GM04503 (cell line): ENCODE measurements around the gene ATOH8.

Experiments used
- DNase-seq: peaks from one replicate; pipeline ENCODE4 v3.0.0-alpha.2; 2012; ENCODE audit warnings: low read depth

ATOH8 gene

DNA sequence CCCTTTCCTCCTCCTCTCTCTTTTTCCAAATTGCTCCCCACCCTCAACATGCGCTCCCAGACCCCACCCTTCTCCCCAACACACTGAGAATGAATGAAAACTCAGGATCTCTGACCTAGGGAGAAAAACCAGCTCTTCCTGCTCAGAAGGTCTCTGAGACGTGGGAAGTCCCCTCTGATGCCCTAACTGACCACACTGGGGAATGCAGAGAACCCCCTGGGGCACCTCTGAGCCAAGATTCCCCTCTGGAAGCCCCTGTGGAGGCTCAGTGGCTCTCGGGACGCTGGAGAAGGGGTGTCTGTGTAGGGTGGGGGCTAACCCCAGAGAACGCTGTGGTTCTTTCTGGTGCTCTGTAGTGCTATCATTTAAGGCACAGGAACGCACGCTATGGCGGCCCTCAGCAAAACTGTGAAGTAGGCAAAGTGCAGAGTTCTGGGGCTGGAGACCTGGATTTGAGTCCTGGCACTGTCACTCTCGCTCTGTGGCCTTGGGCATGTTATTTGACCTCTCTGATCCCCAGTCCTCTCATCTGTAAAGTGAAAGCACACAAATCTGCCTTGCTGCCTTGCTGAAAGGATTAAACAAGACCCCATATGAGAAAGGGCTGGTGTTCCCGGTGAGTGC lies 17.1 kb downstream of the ATOH8 start:
- no peak for DNase-seq

- no peak for DNase-seq
These were observed 17.7 kb downstream of the ATOH8 start for GRCh38 chr2:85771486-85771885.

GRCh38 chr2:85772019-85772745 lies 18.4 kb downstream of the ATOH8 start:
- DNase-seq: peak; percentile 99

DNA sequence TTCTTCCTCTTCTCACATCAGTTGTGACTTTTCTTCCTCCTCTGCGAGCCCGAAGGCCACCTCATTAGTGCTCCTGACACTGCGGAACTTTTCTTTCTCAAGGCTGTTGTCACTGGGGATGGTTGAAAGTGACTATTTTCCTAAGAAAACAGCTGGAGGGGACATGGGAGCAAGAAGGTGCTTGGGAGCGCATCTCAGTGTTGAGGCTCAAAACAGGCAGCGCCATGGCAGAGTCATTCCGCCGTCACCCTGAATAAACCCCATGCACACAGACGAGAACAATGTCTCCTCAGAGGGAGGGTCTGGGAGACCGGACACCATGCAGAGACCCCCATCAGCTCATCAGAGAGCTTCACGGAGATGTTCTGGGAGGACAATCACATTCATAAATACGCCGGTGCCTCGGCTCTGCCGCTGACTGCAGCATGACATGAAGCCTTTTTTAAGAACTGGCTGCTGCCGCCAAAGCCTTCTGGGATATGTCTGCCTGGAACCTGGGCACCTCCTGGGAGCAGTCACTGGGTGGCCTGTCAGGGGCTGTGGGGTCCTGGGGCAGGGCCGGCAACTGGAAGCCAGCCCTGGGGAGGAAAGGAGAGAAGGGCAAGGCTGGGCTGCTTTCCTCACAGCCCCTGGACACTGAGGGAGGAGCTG lies 19.2 kb downstream of the ATOH8 start:
- DNase-seq: no peak

DNA sequence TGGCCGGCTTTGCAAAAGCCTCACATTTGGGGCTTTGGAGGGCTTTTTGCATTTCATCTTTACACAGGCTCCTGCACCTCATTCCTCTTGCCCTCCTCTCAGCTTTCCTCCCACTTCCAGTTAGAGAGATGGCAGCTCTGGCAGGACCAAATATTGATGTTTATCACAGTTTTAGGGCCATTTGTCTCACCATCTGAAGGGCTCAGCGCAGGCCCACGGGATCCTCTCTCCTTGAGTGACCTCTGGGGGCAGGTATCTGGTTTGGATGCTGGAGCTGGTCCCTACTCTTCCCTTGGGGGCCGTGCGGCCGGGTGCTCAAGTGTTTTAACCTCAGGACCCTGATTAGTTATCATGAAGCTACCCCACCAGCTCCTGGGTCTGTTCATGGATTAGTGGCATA lies 19.9 kb downstream of the ATOH8 start:
- DNase-seq: no peak

GRCh38 chr2:85774126-85774978 lies 20.6 kb downstream of the ATOH8 start:
- no peak for DNase-seq

DNA sequence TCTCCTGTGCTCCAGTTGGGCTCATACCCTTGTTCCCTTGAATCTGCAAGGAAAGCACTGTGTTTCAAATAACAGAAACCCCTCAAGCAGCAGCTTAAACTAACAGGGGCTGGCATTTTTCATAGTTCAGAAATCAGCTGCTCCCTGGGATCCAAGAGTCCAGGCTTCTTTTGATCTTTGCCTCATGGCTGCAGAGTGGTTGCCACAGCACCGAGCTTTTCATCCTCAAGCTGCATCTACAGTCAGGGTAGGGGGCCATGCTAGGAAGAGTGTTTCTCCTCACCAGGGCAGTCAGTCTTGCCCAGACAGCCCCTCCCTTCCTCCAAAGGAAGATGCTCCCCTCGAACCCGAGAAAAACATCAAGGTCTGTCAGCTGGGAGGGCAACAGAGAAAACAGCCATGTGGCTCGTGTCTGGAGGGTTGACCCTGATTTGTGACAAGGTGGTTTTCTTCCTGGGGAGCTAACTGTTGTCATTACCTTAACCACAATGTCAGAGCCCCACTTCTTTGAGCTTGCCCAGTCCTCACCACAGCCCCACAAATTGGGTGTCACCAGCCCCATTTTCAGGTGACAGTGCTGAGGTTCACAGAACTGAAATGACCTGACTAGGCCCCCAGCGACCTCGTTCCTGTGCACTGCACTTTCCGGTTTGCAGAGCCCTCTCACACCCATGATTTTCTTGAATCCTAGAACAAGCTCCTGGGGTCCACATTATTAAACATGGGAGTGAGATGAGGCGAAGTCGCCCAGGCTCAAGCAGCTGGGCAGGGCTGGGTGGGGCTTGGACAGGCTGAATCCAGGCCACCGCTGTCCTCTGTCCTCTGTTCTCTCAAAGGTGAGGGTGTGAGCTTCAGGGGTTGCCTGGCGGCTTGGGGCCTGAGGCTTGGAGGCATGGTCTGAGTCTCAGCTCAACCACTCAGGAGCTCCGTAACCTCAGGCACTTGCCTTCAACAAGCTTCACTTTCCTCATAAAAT lies 21.9 kb downstream of the ATOH8 start:
- DNase-seq: no peak

DNA sequence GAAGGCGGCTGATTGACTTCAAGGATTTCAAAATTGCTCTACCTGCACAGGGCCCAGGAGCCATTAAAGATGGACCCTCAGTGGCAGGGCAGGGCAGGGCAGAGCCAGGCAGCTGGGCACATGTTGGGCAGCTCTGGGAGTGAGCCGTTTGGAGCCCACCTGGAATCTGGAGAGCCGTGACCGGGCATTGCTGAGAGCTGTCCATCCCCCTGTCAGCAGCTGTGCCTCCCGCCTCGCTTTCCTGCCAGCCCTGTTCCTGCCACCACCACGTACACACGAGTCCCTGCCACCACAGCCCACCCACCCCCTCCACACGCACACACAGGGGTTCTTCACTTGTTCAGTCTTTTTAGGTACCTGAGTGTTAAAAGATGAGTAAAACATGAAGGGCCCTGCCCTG lies 22.9 kb downstream of the ATOH8 start:
- DNase-seq: no peak

DNA sequence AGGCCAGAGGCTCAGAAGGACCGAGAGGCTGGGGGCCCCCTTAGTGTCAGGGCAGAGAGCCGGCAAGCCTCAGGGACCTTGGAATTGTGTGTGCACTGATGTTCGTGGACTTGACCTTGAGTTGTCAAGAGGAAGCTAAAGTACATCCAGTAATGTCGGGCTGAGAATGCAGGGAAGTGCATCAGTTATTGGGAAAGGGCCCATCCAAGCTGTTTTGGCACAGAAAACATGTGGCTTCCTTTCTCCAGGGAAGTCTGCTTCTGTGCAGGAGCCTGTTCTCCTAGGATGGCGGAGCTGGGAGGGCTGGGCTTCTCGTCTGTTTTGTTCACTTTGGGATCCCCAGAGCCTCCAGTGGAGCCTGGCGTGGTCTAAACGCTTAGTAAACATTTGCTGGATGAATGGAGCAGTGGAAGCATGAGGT lies 23.7 kb downstream of the ATOH8 start:
- no peak for DNase-seq

DNA sequence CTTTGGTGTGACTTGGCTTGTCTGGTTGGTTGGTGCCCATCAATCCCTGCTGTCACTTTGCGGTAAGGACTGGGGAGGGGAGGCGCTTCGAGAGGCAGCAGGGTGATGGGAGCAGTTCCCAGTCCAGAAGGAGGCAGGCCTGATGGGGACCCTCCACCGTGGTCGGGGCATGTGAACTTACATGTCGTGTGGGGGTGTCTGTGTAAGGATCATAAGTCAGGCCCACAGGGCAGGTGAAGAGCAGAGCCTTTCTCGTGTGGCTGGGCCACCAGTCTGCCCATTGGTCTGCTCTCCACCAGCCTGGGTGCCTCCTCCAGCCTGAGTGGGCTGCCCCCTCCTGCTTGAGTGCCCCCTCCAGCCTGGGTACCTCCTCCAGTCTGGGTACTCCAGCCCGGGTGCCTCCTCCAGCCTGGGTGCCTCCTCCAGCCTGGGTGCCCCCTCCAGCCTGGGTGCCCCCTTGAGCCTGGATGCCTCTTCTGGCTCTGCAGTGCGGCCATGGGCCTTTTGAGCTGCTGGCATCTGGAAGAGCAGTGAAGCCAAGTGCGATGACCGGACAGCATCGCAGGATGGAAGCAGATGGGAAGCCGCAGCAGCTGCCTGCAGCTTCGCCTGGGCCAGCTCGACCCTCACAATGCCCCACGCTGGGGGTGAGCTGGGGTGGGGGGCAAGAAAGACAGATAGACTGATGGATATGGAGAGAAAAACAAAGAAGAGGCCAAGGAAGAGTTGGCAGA lies 25.0 kb downstream of the ATOH8 start:
- no peak for DNase-seq

DNA sequence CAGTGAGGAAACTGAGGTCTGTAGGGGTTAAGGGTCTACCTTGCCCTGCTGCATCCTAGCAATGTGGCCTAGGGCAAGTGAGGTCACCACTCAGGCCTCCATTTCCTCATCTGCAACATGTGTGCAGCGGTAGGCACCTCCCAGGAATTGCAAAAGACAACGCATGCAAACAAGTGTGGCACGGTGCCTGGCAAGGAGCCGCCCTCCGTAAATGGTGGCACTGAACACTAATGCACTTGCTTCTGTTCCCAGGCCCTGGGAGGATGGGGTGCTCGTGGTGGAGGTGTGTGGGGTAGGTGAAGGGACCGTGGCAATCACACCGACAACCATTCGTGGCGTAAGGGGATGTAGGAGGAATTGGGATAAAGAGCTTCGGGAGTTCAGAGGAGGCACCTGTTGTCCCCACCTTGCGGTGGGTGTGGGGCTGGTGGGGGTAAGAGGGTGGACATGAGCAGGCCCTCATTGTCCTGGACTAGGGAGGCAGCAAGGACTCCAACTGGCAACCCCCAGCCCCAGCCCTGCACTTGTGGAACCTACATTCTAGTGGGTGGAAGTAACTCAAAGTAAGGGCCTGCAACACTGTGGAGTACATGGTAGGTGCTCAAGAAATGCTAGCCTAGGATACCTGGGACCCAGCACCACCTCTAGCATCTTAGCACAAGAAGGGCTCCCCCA lies 26.0 kb downstream of the ATOH8 start:
- DNase-seq: no peak

DNA sequence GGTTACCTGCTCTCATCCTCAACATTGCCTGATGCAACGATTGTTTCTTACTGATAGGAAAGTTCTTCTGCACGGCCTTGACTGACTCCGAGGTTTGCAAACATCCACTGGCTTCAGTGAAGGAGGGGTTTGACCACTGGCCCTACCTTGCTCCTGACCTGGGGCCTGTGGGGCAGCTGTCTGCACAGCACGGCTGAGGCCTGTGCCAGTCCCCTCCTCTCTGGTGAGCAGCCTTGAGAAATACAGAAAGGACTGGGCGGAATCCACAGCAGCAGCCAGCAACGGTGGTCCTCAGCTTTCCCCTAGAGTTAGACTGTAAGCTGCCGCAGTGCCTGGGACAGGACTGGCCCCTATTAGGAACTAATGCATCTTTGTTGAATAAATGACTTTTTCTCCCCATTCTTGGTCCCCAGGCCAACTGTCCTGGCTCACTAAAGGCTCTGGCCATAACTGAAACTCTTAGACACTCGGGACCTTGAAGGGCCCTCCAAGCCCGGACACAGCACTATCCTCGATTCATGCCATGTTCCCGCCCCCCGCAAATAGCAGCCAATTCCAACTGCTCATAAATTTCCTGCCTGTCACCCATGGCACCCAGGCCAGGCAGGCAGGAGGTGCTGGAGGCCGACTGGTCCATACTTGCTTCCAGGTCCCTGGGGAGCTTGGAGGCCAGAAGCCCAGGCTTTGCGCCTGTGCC lies 26.7 kb downstream of the ATOH8 start:
- no peak for DNase-seq

DNA sequence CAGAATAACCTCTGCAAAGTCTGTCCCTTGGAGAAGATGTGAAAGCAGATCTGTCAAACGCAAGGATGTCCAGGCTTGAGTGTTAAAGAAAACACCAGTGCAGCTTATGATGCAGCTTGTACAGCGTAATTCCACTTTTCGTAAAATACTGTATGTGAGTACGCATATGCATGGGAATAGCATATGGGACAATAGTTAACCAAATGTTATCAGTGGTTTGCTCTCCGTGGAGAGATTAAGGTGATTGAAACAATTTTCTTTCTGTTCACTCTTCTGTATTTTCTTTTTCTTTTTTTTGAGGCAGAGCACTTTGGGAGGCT lies 27.2 kb downstream of the ATOH8 start:
- DNase-seq: no peak

DNA sequence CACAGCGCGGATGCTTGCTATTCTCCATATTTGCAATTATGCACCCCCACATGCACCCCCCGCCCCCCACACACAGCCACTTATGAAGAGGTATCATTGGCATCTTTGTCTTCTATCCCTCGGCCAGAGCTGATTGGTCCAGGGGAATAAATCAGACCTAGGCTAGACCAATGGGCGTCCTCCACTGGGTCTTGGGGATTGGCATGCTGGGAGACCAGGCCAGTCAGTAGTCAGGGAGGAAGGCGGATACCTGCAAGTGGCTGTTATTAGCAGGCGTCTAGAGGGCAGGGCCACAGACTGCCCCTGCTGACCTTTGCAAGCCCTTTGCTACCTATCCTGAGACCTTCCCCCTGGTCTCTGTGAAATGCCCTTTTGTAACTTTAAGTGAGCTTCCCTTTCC lies 30.0 kb downstream of the ATOH8 start:
- no peak for DNase-seq

DNA sequence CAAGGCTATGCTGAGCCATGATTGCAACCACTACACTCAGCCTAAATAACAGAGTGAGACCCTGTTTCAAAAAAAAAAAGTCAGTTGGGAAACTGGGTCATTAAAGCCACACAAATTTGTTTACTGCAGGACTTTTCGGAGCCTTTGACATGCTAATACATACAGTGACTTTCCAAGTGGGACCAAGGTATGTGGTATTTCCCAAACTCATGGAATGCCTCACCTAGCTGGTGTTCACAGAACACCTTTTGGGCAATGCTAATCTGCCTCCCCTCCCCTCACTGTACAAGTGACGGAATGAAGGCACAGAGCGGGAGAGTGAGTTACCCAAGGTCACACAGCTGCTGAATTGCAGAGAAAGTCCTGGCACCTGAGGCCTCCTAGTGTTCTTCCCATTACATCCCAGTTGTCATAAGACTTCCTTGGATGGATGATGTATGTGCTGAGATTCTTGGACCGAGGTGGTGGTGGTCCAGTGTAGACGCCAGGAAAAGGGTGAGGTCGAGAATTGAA lies 30.7 kb downstream of the ATOH8 start:
- DNase-seq: no peak

DNA sequence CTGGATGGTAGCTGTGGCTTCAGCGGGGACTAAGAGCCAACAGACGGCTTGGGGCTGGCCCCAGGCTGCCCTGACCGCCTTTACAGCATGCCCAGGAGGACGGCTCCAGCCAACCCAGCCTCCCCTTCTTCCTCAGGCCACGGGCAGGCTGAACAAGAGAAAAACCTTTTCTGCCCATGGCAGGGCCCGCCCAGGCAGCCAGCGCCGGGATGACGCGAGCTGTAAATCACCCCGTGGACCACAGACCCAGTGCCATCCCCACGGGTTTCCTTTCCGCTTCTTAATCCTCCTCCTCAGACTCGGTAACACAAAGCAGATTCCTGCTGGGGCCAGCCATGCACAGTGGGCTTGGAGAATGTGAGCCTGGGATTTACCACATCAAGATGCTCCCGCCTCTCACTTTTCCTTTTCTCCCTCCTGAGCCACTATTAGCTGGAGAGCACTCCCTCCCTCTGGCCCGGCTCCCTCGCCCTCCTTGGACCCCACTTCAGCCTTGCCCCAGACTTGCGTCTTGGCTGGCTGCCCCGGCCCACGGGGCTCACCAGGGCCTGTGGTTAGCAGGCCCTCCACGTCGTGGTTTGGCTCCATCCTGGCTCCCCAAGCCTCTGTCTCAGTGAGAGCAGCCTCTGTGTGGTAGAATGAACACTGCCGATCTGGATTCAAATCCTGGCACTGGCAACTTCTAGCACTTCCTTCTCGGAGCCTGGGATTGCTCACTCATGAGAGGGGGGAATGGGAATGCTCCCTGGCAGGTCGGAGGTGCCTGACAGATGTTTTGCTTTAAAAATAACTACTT lies 31.4 kb downstream of the ATOH8 start:
- DNase-seq: peak; percentile 71

- DNase-seq: no peak
These were observed 32.1 kb downstream of the ATOH8 start for GRCh38 chr2:85785871-85786270.

GRCh38 chr2:85786444-85786843 lies 32.7 kb downstream of the ATOH8 start:
- DNase-seq: no peak

DNA sequence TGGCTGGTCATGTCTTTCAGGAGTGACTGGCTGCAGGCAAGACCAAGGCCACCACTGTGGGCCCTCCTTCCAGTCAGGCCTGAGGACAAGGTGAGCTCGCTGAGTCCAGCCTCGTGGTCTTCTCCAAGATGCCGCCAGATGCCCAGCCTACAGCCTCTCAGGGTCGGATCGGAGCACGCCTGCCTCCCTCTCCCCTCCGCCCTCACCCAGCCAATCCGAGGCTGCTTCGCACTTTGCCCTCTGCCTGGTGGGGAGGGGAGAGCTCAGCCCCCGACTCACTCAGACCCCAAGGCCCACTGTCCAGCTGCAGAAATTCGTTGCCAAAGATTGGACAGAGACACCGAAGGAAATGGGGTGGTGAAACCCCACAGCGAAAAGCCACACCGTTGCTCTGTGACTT lies 33.1 kb downstream of the ATOH8 start:
- no peak for DNase-seq
